Activated CD4-positive, alpha-beta memory T cell treated with anti-CD3 and anti-CD28 coated beads, Interleukin-2, amount 10 ng/mL, durations not matched to agents 7 days and 5 days (primary cell): ENCODE measurements around the gene CHADL. TPM values are rescaled to one million over a fixed set of nuclear protein-coding genes. Genes with fewer than 3 reads are reported as not detected.
"Not testable (repeated sequence)": the region's sequence is repeated elsewhere in the genome, so short reads cannot be mapped to it uniquely, and the experiment has no call there.

Experiments
- CTCF ChIA-PET: fragments of 350-600 bp; sonication (Branson Sonifier 250); formaldehyde crosslinking; loops from one replicate; lab custom pipeline; 2021; ENCODE audit warnings: antibody characterized with exemption, inconsistent platforms; lab: Charles Lee
- POLR2A ChIA-PET: fragments of 350-600 bp; sonication (Branson Sonifier 250); formaldehyde crosslinking; loops from one replicate; lab custom pipeline; 2021; ENCODE audit warnings: antibody characterized with exemption; lab: Charles Lee
- DNase-seq: peaks from one replicate; pipeline ENCODE4 v3.0.0-alpha.2; 2020
- H3K27ac Mint-ChIP-seq: one replicate; pipeline ENCODE4 v1.8.0; 2021; ENCODE audit warnings: mild to moderate bottlenecking, mixed read lengths
- H3K27me3 Mint-ChIP-seq: one replicate; pipeline ENCODE4 v1.8.0; 2021; ENCODE audit warnings: mixed read lengths
- H3K36me3 Mint-ChIP-seq: one replicate; pipeline ENCODE4 v1.8.0; 2021; ENCODE audit warnings: low read depth, mixed read lengths
- H3K4me1 Mint-ChIP-seq: one replicate; pipeline ENCODE4 v1.8.0; 2021; ENCODE audit warnings: mixed read lengths
- H3K4me3 Mint-ChIP-seq: one replicate; pipeline ENCODE4 v1.8.0; 2021; ENCODE audit warnings: mild to moderate bottlenecking, mixed read lengths
- H3K9me3 Mint-ChIP-seq: one replicate; pipeline ENCODE4 v1.8.0; 2021; ENCODE audit warnings: mixed read lengths
- total RNA-seq, 2 experiments: library from RNA; stranded (reverse); gene quantifications; one replicate each; pipeline ENCODE4 v1.2.3, GENCODE V29; 2021

Gene CHADL
- total RNA-seq, 2 experiments from 2014 or later: 0.18 TPM

DNA sequence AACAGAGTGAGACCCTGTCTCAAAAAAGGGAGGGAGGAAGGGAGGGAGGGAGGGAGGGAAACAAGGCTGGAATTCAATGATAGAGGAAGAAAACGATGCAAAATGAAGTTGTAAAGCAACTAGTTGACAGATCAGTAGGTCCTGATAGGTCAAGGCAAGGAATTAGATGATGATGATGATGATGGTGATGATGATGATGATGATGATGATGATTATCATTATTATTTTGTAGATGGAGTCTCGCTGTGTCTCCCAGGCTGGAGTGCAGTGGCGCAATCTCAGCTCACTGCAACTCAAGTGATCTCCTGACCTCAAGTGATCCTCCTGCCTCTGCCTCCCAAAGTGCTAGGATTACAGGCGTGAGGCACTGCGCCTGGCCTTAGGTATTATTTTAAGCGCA lies 46.9 kb downstream of the CHADL start:
- Mint-ChIP-seq H3K9me3 (no peaks in the 10 kb centered on the region), H3K4me3 (no peak overlapping the region), H3K4me1 (peaks cover 14% of the 10 kb centered on the region), H3K27me3 (peaks cover 13% of the 10 kb centered on the region), H3K27ac (no peak overlapping the region), H3K36me3 (no peaks in the 10 kb centered on the region)
- CTCF ChIA-PET: interaction anchor here (0.6 to 1.8 kb wide), 2 partner anchors 271 to 314 kb away, joined by 4 read pairs; no protein-coding TSS in a partner anchor
- DNase-seq: no peak
- POLR2A ChIA-PET: no interaction called here

- CTCF ChIA-PET: interaction anchor here (0.6 kb wide), 1 partner anchor 9 kb away, joined by 3 read pairs; no protein-coding TSS in a partner anchor
- peaks cover 6% of the 10 kb centered on the region for H3K27me3 Mint-ChIP-seq
- no peak overlapping the region for H3K4me3 Mint-ChIP-seq
- no peaks in the 10 kb centered on the region for H3K9me3 Mint-ChIP-seq
- H3K4me1 Mint-ChIP-seq: peaks cover under 1% of the 10 kb centered on the region
- POLR2A ChIA-PET: no interaction called here
- no peaks in the 10 kb centered on the region for H3K36me3 Mint-ChIP-seq
- no peak for DNase-seq
- no peak overlapping the region for H3K27ac Mint-ChIP-seq
Measured at GRCh38 chr22:41191467-41191866, 49.3 kb downstream of the CHADL start.

- ChIA-PET CTCF (no interaction called here), POLR2A (interaction anchor here (2.3 kb wide), 1 partner anchor 53 kb away, joined by 7 read pairs; no protein-coding TSS in a partner anchor)
- no peak overlapping the region for H3K27ac Mint-ChIP-seq
- no peaks in the 10 kb centered on the region for H3K9me3 Mint-ChIP-seq
- H3K36me3 Mint-ChIP-seq: peaks cover 3% of the 10 kb centered on the region
- peaks cover under 1% of the 10 kb centered on the region for H3K27me3 Mint-ChIP-seq
- no peak for DNase-seq
- H3K4me1 Mint-ChIP-seq: no peaks in the 10 kb centered on the region
- no peak overlapping the region for H3K4me3 Mint-ChIP-seq
Measured at GRCh38 chr22:41184679-41185078, 56.1 kb downstream of the CHADL start.

- Mint-ChIP-seq H3K4me1 (no peaks in the 10 kb centered on the region), H3K36me3 (peaks cover 26% of the 10 kb centered on the region), H3K27ac (no peak overlapping the region), H3K9me3 (no peaks in the 10 kb centered on the region), H3K27me3 (no peaks in the 10 kb centered on the region), H3K4me3 (no peak overlapping the region)
- no peak for DNase-seq
- POLR2A ChIA-PET: interaction anchor here (1.2 kb wide), 1 partner anchor 259 kb away, joined by 3 read pairs; no protein-coding TSS in a partner anchor
- CTCF ChIA-PET: interaction anchor here (0.9 to 1.3 kb wide), 2 partner anchors 258 to 485 kb away, joined by 3 read pairs; no protein-coding TSS in a partner anchor
Measured at GRCh38 chr22:41181349-41182241, 59.1 kb downstream of the CHADL start.

- ChIA-PET CTCF (interaction anchor here (0.8 to 1.3 kb wide), 2 partner anchors 229 to 486 kb away, joined by 3 read pairs; partner anchors contain the start of gene RBX1), POLR2A (interaction anchor here (0.7 to 1.2 kb wide), 3 partner anchors 129 to 258 kb away, joined by 3 read pairs; partner anchors contain the start of gene RBX1)
- Mint-ChIP-seq H3K4me1 (peaks cover 1% of the 10 kb centered on the region), H3K4me3 (no peak overlapping the region), H3K27me3 (no peaks in the 10 kb centered on the region), H3K36me3 (peaks cover 31% of the 10 kb centered on the region), H3K27ac (no peak overlapping the region), H3K9me3 (no peaks in the 10 kb centered on the region)
- DNase-seq: no peak
Measured at GRCh38 chr22:41180926-41181325, 59.8 kb downstream of the CHADL start.

- not testable (repeated sequence) for H3K27ac Mint-ChIP-seq, DNase-seq, H3K9me3 Mint-ChIP-seq, H3K4me3 Mint-ChIP-seq, H3K4me1 Mint-ChIP-seq, H3K27me3 Mint-ChIP-seq
- ChIA-PET POLR2A (interaction anchor here (0.7 to 0.8 kb wide), 2 partner anchors 128 to 229 kb away, joined by 3 read pairs; partner anchors contain the start of gene RBX1), CTCF (interaction anchor here (0.8 to 1.3 kb wide), 2 partner anchors 229 to 487 kb away, joined by 3 read pairs; partner anchors contain the start of gene RBX1)
- H3K36me3 Mint-ChIP-seq: peaks cover 36% of the 10 kb centered on the region
Measured at GRCh38 chr22:41180362-41180761, 60.4 kb downstream of the CHADL start.

Other genes with a start within 250 kb of the CHADL start
- 10 to 100 TPM; 63.3 to 68.4 TPM for gene EP300, start 148.3 kb downstream of the CHADL start, total RNA-seq
- 10 to 100 TPM; 25.9 to 30.7 TPM for gene L3MBTL2, start 35.6 kb downstream of the CHADL start, total RNA-seq
- 10 to 100 TPM; 98.7 to 99.7 TPM for gene RANGAP1, start 45.3 kb upstream of the CHADL start, total RNA-seq
- gene ZC3H7B, start 60.6 kb upstream of the CHADL start, total RNA-seq: 10 to 100 TPM; 41.7 to 42.1 TPM
- 1 to 10 TPM; 2.3 to 3.3 TPM for gene TEF, start 141.0 kb upstream of the CHADL start, total RNA-seq
- 10 to 100 TPM; 38.7 to 41.2 TPM for gene TOB2, start 205.9 kb upstream of the CHADL start, total RNA-seq
- 10 to 100 TPM; 43.9 to 55.3 TPM for gene PHF5A, start 227.8 kb upstream of the CHADL start, total RNA-seq
- 10 to 100 TPM; 69.9 to 72.2 TPM for gene ACO2, start 228.2 kb upstream of the CHADL start, total RNA-seq